Ecto neural progenitor cell (in vitro differentiated cells): Measurements from ENCODE around the gene PCDHA10.
"Not testable (repeated sequence)": the region's sequence is repeated elsewhere in the genome, so short reads cannot be mapped to it uniquely, and the experiment has no call there.

Experiments
- DNase-seq: peaks from one replicate; pipeline ENCODE4 v3.0.0-alpha.2; 2018; ENCODE audit warnings: low spot score

The PCDHA10 gene

DNA sequence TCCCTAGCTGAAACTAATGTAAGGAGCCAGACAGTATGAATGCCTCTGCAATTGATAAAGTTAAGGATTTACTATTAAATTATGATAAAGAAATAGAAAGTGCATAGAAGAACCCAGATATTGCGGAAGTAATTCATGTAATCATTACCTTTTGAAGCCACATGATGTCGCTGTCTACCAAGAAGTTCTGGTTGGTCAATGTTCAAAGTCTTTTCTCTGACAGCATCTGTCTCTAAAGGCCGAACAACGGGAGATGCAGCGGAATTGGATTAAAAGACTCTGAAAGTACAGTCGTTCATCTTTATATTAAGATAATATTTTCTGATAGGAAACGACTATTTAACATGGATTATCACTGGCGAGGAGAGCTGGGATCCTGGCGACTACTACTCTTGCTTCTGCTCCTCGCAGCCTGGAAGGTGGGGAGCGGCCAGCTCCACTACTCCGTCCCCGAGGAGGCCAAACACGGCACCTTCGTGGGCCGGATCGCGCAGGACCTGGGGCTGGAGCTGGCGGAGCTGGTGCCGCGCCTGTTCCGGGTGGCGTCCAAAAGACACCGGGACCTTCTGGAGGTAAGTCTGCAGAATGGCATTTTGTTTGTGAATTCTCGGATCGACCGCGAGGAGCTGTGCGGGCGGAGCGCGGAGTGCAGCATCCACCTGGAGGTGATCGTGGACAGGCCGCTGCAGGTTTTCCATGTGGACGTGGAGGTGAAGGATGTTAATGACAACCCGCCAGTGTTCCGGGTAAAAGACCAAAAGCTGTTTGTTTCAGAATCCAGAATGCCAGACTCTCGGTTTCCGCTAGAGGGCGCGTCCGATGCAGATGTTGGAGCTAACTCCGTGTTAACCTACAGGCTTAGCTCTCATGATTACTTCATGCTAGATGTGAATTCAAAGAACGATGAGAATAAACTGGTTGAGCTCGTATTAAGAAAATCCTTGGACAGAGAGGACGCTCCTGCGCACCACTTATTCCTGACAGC lies 14.4 kb upstream of the PCDHA10 start, which contains the start of gene PCDHA8:
PCDHA8 (plus strand) TSS at position 210 of the 985 bp plus-strand sequence; CDS start at position 345, 135 bp downstream.
- no peak for DNase-seq

DNA sequence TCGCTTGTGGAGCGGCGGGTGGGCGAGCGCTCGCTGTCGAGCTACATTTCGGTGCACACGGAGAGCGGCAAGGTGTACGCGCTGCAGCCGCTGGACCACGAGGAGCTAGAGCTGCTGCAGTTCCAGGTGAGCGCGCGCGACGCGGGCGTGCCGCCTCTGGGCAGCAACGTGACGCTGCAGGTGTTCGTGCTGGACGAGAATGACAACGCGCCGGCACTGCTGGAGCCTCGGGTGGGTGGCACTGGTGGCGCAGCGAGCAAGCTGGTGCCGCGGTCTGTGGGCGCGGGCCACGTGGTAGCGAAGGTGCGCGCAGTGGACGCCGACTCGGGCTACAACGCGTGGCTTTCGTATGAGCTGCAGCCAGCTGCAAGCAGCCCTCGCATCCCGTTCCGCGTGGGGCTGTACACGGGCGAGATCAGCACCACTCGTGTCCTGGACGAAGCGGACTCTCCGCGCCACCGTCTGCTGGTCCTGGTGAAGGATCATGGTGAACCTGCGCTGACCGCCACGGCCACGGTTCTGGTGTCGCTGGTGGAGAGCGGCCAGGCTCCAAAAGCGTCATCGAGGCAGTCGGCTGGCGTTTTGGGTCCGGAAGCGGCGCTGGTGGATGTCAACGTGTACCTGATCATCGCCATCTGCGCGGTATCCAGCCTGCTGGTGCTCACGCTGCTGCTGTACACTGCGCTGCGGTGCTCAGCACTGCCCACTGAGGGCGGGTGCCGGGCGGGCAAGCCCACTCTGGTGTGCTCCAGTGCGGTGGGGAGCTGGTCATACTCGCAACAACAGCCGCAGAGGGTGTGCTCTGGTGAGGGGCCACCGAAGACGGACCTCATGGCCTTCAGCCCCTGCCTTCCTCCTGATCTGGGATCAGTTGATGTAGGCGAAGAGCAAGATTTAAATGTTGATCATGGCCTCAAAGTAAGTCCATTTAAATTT lies 12.6 kb upstream of the PCDHA10 start:
- DNase-seq = no peak

GRCh38 chr5:140848139-140849102 lies 7.3 kb upstream of the PCDHA10 start, which contains the start of gene PCDHA9:
Gene PCDHA9, plus strand, starts transcription at chr5:140848382. Its CDS starts 114 bp downstream, at chr5:140848496.
- DNase-seq = not testable (repeated sequence)

DNA sequence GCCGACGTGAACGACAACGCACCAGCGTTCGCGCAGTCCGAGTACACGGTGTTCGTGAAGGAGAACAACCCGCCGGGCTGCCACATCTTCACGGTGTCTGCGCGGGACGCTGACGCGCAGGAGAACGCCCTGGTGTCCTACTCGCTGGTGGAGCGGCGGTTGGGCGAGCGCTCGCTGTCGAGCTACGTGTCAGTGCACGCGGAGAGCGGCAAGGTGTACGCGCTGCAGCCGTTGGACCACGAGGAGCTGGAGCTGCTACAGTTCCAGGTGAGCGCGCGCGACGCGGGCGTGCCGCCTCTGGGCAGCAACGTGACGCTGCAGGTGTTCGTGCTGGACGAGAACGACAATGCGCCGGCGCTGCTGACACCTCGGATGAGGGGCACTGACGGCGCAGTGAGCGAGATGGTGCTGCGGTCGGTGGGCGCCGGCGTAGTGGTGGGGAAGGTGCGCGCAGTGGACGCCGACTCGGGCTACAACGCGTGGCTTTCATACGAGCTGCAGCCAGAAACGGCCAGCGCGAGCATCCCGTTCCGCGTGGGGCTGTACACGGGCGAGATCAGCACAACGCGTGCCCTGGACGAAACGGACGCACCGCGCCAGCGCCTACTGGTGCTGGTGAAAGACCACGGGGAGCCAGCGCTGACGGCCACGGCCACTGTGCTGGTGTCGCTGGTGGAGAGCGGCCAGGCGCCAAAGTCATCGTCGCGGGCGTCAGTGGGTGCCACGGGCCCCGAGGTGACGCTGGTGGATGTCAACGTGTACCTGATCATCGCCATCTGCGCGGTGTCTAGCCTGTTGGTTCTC lies 5.7 kb upstream of the PCDHA10 start:
- DNase-seq = not testable (repeated sequence)

- DNase-seq = no peak
Observed at GRCh38 chr5:140857177-140857986, 1.7 kb downstream of the PCDHA10 start.

- DNase-seq = no peak
Observed at GRCh38 chr5:140857987-140858240, 2.2 kb downstream of the PCDHA10 start.

DNA sequence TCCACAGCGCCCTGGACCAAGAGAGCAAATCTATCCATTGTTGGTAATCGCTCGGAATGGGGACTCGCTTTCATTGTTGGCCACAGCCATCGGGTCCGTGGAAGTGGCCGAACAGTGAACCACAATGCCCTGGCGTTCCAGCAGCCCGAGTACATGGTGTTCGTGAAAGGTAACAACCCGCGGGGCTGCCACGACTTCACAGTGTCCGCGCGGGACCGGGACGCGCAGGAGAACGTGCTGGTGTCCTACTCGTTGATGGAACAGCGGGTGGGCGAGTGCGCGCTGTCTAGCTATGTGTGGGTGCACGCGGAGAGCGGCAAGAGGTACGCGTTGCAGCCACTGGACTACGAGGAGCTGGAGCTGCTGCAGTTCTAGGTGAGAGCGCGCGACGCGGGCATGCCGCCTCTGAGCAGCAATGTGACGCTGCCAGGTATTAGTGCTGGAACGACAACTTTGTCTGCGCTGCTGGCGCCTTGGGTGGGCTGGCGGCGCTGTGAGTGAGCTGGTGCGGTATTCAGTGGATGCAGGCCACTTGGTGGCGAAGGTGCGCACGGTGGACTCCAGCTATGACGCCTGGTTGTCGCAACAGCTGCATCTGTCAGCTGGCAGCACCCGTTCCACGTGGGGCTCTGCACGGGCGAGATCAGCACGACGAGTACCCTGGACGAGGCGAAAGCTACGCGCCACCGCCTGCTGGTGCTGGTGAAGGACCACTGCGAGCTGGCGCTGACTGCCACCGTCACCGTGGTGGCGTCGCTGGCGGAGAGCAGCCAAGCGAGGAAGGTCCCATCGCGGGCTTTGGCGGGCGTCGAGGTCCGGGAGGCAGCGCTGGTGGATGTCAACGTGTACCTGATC lies 7.0 kb downstream of the PCDHA10 start:
- no peak for DNase-seq

- DNase-seq = peak; percentile 44
Observed at GRCh38 chr5:140868721-140869554, 13.2 kb downstream of the PCDHA10 start, which contains the start of gene PCDHA11. Gene PCDHA11, plus strand, starts transcription at chr5:140868957. Its CDS starts 147 bp downstream, at chr5:140869104.

GRCh38 chr5:140869555-140869886 lies 13.8 kb downstream of the PCDHA10 start:
- DNase-seq = no peak

DNA sequence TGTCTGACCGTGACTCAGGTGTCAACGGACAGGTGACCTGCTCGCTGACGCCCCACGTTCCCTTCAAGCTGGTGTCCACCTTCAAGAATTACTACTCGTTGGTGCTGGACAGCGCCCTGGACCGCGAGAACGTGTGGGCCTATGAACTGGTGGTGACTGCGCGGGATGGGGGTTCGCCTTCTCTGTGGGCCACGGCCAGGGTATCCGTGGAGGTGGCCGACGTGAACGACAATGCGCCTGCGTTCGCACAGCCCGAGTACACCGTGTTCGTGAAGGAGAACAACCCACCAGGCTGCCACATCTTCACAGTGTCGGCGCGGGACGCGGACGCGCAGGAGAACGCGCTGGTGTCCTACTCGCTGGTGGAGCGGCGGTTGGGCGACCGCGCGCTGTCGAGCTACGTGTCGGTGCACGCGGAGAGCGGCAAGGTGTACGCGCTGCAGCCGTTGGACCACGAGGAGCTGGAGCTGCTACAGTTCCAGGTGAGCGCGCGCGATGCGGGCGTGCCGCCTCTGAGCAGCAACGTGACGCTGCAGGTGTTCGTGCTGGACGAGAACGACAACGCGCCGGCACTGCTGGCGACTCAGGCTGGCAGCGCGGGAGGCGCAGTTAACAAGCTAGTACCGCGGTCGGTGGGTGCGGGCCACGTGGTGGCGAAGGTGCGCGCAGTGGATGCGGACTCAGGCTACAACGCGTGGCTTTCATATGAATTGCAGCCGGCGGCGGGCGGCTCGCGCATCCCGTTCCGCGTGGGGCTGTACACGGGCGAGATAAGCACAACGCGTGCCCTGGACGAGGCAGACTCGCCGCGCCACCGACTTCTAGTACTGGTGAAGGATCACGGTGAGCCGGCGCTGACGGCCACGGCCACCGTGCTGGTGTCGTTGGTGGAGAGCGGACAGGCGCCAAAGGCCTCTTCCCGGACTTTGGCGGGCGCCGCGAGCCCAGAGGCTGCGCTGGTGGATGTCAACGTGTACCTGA lies 14.8 kb downstream of the PCDHA10 start:
- no peak for DNase-seq

- DNase-seq = peak; percentile 61
Observed at GRCh38 chr5:140875085-140876065, 19.7 kb downstream of the PCDHA10 start, which contains the start of gene PCDHA12. Gene PCDHA12, plus strand, starts transcription at chr5:140875308. Its CDS starts 165 bp downstream, at chr5:140875473.

- not testable (repeated sequence) for DNase-seq
Observed at GRCh38 chr5:140876541-140877261, 21.0 kb downstream of the PCDHA10 start.

- no peak for DNase-seq
Observed at GRCh38 chr5:140877262-140877581, 21.5 kb downstream of the PCDHA10 start.

DNA sequence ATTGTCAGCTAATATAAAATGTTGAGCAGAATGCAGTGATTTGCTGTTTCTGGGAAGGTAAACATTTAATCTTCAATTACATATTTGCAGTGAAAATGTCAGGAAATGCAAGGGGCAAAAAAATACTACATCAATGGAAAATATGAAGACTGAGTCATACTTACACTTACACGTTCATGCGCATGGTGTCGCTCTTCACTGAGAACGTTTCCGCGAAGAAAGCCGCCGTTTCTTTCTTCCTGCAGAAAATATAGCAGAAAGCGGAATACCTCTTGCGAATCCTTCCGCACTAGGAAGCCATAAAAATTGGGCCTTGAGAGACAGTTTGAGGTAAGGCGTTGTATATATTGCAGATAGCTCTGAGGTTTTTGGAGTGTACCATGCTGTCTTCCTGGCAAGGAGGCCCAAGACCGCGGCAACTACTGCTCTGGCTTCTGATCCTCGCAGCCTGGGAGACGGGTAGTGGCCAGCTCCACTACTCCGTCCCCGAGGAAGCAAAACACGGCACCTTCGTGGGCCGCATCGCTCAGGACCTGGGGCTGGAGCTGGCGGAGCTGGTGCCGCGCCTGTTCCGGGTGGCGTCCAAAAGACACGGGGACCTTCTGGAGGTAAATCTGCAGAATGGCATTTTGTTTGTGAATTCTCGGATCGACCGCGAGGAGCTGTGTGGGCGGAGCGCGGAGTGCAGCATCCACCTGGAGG lies 26.3 kb downstream of the PCDHA10 start, which contains the start of gene PCDHA13:
PCDHA13 (plus strand) TSS at position 236 of the 702 bp plus-strand sequence; CDS start at position 381, 145 bp downstream.
- DNase-seq = peak; percentile 47
